ENCODE results near the gene TMEM120B.
"Not testable (repeated sequence)": the region's sequence is repeated elsewhere in the genome, so short reads cannot be mapped to it uniquely, and the experiment has no call there.

The TMEM120B gene

DNA sequence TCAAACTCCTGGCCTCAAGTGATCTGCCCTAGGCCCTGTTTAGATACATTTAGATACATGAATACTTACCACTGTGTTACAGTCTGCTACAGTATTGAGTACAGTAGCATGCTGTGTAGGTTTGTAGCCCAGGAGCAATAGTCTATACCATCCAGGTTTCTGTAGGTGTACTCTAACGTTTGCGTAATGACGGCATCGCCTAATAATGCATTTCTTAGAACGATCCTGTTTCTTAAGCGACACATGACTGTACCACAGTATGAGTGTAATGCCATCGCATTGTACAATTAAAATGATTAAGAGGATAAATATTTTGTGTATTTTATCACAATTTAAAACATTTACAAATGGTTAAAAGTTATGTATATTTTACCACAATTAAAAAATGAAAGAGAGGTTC is 18.9 kb downstream of the TMEM120B start:
- Histone ChIP-seq H3K9me3 (ENCODE audit: severe bottlenecking) (no peaks in the 10 kb centered on the region), H3K36me3 (peaks cover 17% of the 10 kb centered on the region), H3K27me3 (ENCODE audit: insufficient read depth, low read depth, severe bottlenecking) (no peaks in the 10 kb centered on the region), H3K27ac (no peak overlapping the region), H3K4me3 (ENCODE audit: low read depth, low read length) (no peak overlapping the region)
- DNase-seq = no peak
- TF ChIP-seq, protein P1, sequence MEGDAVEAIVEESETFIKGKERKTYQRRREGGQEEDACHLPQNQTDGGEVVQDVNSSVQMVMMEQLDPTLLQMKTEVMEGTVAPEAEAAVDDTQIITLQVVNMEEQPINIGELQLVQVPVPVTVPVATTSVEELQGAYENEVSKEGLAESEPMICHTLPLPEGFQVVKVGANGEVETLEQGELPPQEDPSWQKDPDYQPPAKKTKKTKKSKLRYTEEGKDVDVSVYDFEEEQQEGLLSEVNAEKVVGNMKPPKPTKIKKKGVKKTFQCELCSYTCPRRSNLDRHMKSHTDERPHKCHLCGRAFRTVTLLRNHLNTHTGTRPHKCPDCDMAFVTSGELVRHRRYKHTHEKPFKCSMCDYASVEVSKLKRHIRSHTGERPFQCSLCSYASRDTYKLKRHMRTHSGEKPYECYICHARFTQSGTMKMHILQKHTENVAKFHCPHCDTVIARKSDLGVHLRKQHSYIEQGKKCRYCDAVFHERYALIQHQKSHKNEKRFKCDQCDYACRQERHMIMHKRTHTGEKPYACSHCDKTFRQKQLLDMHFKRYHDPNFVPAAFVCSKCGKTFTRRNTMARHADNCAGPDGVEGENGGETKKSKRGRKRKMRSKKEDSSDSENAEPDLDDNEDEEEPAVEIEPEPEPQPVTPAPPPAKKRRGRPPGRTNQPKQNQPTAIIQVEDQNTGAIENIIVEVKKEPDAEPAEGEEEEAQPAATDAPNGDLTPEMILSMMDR (IDR thresholded peaks at IDR 0.05; ENCODE audit: low read depth, low read length) = no peak

DNA sequence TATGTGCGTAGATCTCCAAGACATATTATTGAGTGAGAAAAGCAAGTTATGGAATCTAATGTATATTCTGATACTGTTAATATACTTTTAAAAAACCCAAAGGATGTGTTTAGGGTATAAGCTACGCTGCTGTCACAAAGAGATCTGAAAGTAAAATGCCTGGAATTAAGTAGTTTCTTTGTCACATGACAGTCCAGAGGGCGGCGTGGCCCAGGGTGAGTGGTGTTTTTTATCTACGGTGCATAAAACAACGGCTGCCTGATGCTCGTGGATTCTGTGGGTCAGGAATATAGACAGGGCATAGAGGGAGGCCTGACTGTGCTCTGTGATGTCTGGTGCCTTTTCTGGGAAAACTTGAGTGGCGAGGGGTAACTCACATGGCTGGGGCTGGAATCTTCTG is 21.3 kb downstream of the TMEM120B start:
- TF ChIP-seq, protein P1 (IDR thresholded peaks at IDR 0.05; ENCODE audit: low read depth, low read length) = no peak
- Histone ChIP-seq H3K9me3 (ENCODE audit: severe bottlenecking) (no peaks in the 10 kb centered on the region), H3K27me3 (ENCODE audit: insufficient read depth, low read depth, severe bottlenecking) (no peaks in the 10 kb centered on the region), H3K4me3 (ENCODE audit: low read depth, low read length) (no peak overlapping the region), H3K36me3 (peaks cover 23% of the 10 kb centered on the region), H3K27ac (no peak overlapping the region)
- no peak for DNase-seq

DNA sequence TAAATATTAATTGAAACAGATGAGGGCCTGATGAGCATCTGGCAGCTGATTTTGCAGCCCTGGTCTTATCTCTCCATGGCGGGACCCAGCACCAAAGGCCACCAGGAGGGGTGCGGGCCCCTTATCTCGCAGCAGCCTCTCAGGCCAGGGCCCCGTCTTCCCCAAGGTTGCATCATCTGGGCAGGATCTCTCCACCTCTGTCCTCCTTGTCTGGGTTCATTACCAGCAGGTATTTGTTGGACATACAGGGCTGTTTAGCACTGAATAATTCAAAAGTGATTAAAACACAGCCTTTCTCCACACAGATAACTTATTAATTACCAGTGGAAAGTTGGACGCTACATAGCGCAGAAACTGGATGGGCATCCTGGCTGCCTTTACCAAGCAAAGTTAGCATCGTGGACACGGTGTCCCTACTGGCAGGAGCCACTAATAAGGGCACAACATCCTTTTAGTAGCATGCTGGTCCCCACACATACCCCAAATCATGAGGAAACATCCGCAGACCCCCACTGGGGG is 25.8 kb downstream of the TMEM120B start:
- TF ChIP-seq, protein P1 (IDR thresholded peaks at IDR 0.05; ENCODE audit: low read depth, low read length) = no peak
- H3K27ac ChIP-seq = no peak overlapping the region
- peaks cover 19% of the 10 kb centered on the region for H3K36me3 ChIP-seq

DNA sequence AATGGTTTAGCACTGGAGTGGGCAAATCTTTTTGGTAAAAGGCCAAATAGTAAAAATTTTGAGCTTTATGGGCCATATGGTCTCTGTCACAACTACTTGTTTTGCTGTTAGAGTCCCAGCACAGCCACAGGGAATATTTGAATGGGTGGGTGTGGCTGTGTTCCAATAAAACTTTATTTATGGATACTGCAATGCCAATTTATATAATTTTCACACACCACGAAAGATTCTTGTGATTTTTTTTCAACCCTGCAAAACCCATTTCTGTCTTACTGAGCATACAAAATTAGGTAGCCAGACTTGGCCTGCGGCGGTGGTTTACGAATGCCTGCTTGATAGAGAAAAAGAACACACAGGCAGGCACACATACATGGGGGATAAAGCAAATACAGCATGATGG is 28.3 kb downstream of the TMEM120B start:
- TF ChIP-seq, protein P1 (IDR thresholded peaks at IDR 0.05; ENCODE audit: low read depth, low read length) = no peak
- Histone ChIP-seq H3K36me3 (peaks cover 37% of the 10 kb centered on the region), H3K4me3 (ENCODE audit: low read depth, low read length) (no peak overlapping the region), H3K9me3 (ENCODE audit: severe bottlenecking) (no peaks in the 10 kb centered on the region), H3K27ac (no peak overlapping the region), H3K27me3 (ENCODE audit: insufficient read depth, low read depth, severe bottlenecking) (no peaks in the 10 kb centered on the region)
- no peak for DNase-seq

More for the DNA sequence above, 25.8 kb downstream of the TMEM120B start:
- no peaks in the 10 kb centered on the region for H3K27me3 ChIP-seq (ENCODE audit: insufficient read depth, low read depth, severe bottlenecking)
- DNase-seq = no peak
- no peak overlapping the region for H3K4me3 ChIP-seq (ENCODE audit: low read depth, low read length)
- H3K9me3 ChIP-seq (ENCODE audit: severe bottlenecking) = no peaks in the 10 kb centered on the region

DNA sequence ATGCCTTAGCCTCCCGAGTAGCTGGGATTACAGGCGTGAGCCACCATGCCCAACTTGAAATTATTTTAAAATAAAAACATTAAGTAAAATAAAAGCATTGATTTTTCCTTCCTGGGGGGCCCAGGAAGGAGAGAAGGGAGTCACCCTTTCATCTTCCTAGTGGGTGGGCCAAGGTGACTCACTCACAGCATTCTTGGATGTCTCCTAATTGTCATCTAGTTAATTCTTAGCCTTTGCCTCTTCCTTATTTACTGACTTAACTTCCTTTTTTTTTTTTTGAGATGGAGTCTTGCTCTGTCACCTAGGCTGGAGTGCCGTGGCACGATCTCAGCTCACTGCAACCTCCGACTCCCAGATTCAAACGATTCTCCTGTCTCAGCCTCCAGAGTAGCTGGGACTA is 29.2 kb downstream of the TMEM120B start:
- Histone ChIP-seq H3K4me3 (ENCODE audit: low read depth, low read length) (no peak overlapping the region), H3K9me3 (ENCODE audit: severe bottlenecking) (no peaks in the 10 kb centered on the region), H3K36me3 (peaks cover 37% of the 10 kb centered on the region), H3K27ac (no peak overlapping the region), H3K27me3 (ENCODE audit: insufficient read depth, low read depth, severe bottlenecking) (no peaks in the 10 kb centered on the region)
- TF ChIP-seq, protein P1 (IDR thresholded peaks at IDR 0.05; ENCODE audit: low read depth, low read length) = no peak
- DNase-seq = no peak

DNA sequence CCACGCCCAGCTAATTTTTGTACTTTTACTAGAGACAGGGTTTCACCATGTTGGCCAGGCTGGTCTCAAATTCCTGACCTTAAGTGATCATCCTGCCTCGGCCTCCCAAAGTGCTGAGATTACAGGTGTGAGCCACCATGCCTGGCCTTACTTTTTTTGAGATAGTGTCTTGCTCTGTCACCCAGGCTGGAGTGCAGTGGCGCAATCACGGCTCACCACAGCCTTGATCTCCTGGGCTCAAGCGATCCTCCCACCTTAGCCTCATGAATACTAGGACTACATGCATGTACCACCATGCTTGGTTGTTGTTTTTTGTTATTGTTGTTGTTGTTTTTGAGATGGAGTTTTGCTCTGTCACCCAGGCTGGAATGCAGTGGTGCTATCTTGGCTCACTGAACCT is 33.0 kb downstream of the TMEM120B start:
- DNase-seq; H3K27me3 ChIP-seq (ENCODE audit: insufficient read depth, low read depth, severe bottlenecking); H3K4me3 ChIP-seq (ENCODE audit: low read depth, low read length); H3K9me3 ChIP-seq (ENCODE audit: severe bottlenecking); H3K27ac ChIP-seq: not testable (repeated sequence)
- H3K36me3 ChIP-seq = peaks cover 44% of the 10 kb centered on the region

Data from WERI-Rb-1 (cell line).